HCT116 (cell line): Measurements from ENCODE around the gene ARVCF.

Experiments used
- CTCF ChIP-seq, 3 experiments: fragments of 200-600 bp in 1 of 3; sonication (generic) in 1 of 3; IDR thresholded peaks in 2 of 3; conservative IDR thresholded peaks in 1 of 3; 2 replicates each; pipeline ENCODE4 v1.5.1; 2012 to 2017; ENCODE audit warnings: low read depth in 2 of 3, low read length in 2 of 3, antibody characterized with exemption in 1 of 3, borderline replicate concordance in 1 of 3, control low read depth in 1 of 3, mild to moderate bottlenecking in 1 of 3, mixed read lengths in 1 of 3, mixed run types in 1 of 3, moderate library complexity in 1 of 3; ENCODE audit not compliant: insufficient read depth in 1 of 3
- JUND ChIP-seq: IDR thresholded peaks from 2 replicates; pipeline ENCODE4 v1.6.1; 2012
- POLR2A ChIP-seq: IDR thresholded peaks from 2 replicates; pipeline ENCODE4 v1.7.0; 2011; ENCODE audit warnings: borderline replicate concordance; ENCODE audit not compliant: insufficient read depth, insufficient read length; ENCODE audit errors: extremely low read depth
- POLR2AphosphoS5 ChIP-seq: IDR thresholded peaks from 2 replicates; pipeline ENCODE4 v1.6.1; 2011; ENCODE audit warnings: mild to moderate bottlenecking, low read depth, low read length, moderate library complexity

DNA sequence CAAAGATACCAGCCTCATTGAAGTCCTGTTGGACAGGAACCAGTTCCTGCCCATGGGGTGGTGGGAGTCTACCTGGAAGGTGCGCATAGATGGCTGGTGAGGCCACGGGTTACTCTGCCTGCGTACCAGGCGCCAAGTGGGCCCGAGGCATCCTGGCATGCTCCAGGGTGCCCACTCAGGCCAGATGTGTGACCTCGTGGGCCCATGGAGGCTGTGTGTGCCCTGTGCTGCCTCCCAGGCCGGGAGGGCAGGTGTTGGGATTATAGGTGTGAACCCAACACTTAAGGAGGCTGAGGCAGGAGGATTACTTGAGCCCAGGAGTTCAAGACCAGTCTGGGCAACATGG is 27.3 kb upstream of the ARVCF start:
- TF ChIP-seq CTCF (IDR thresholded peaks at IDR 0.05 in 2 of 3, conservative IDR thresholded peaks at IDR 0.05 in 1 of 3; ENCODE audit: borderline replicate concordance in 1 of 3, insufficient read depth in 1 of 3, low read depth in 2 of 3, low read length in 2 of 3) (no peak), POLR2A (no peak), POLR2AphosphoS5 (no peak), JUND (no peak)
